Muscle layer of colon (tissue), 2 donors: ENCODE data around the gene H1-8.
"Not testable (repeated sequence)": the region's sequence is repeated elsewhere in the genome, so short reads cannot be mapped to it uniquely, and the experiment has no call there.

ENCODE experiments used
- H3K27ac ChIP-seq: one replicate; pipeline ENCODE4 v1.7.0; 2013; ENCODE audit warnings: low read depth, mild to moderate bottlenecking, low read length, moderate library complexity
- H3K27me3 ChIP-seq, 2 donors: one replicate each; pipeline ENCODE4 v1.7.0; 2013; ENCODE audit warnings: low read length in 2 of 2, mild to moderate bottlenecking in 2 of 2; ENCODE audit not compliant: insufficient read depth in 2 of 2, control insufficient read depth in 1 of 2
- H3K36me3 ChIP-seq: one replicate; pipeline ENCODE4 v1.7.0; 2013; ENCODE audit warnings: mild to moderate bottlenecking, low read length; ENCODE audit not compliant: insufficient read depth
- H3K4me1 ChIP-seq: one replicate; pipeline ENCODE4 v1.7.0; 2013; ENCODE audit warnings: mild to moderate bottlenecking, low read length; ENCODE audit not compliant: insufficient read depth
- H3K4me3 ChIP-seq, 2 donors: one replicate each; pipeline ENCODE4 v1.7.0; 2013; ENCODE audit warnings: low read length in 2 of 2, low read depth in 1 of 2, mild to moderate bottlenecking in 1 of 2, moderate library complexity in 1 of 2
- H3K9ac ChIP-seq: one replicate; pipeline ENCODE4 v1.7.0; 2013; ENCODE audit warnings: low read length
- H3K9me3 ChIP-seq: one replicate; pipeline ENCODE4 v1.7.0; 2013; ENCODE audit warnings: mild to moderate bottlenecking, low read length
- donor health status: abdominal sarcoma.
- donor health status: Adenocarcinoma of cecum.

H1-8 gene

GRCh38 chr3:129543156-129543790 is at the start of gene H1-8:
H1-8 (plus strand) TSS chr3:129543175; CDS start chr3:129543219, 44 bp downstream.
- Histone ChIP-seq H3K27me3 (no peaks in the 10 kb centered on the region), H3K9ac (no peak within 1 kb of the TSS), H3K36me3 (no peaks in the 10 kb centered on the region), H3K4me3 (no peak within 1 kb of the TSS), H3K9me3 (no peaks in the 10 kb centered on the region), H3K27ac (no peak within 1 kb of the TSS), H3K4me1 (no peaks in the 10 kb centered on the region)

GRCh38 chr3:129493206-129493605 is 49.8 kb upstream of the H1-8 start:
- no peaks in the 10 kb centered on the region for H3K9me3 ChIP-seq
- no peak overlapping the region for H3K4me3 ChIP-seq
- no peak overlapping the region for H3K27ac ChIP-seq
- H3K4me1 ChIP-seq: peaks cover 10% of the 10 kb centered on the region
- H3K27me3 ChIP-seq: no peaks in the 10 kb centered on the region
- H3K36me3 ChIP-seq: peaks cover 25% of the 10 kb centered on the region
- no peak overlapping the region for H3K9ac ChIP-seq

- not testable (repeated sequence) for H3K27ac ChIP-seq
These were observed 48.5 kb upstream of the H1-8 start for GRCh38 chr3:129494499-129494898.

GRCh38 chr3:129495006-129495639 is 47.9 kb upstream of the H1-8 start:
- H3K4me3 ChIP-seq, H3K4me1 ChIP-seq, H3K9ac ChIP-seq, H3K27ac ChIP-seq, H3K9me3 ChIP-seq, H3K27me3 ChIP-seq: not testable (repeated sequence)
- H3K36me3 ChIP-seq: peaks cover 25% of the 10 kb centered on the region

More at GRCh38 chr3:129494499-129494898, 48.5 kb upstream of the H1-8 start:
- Histone ChIP-seq H3K36me3 (peaks cover 25% of the 10 kb centered on the region), H3K4me1 (peaks cover 10% of the 10 kb centered on the region)
- not testable (repeated sequence) for H3K27me3 ChIP-seq, H3K9ac ChIP-seq, H3K9me3 ChIP-seq, H3K4me3 ChIP-seq

- not testable (repeated sequence) for H3K9ac ChIP-seq, H3K27ac ChIP-seq
These were observed 45.1 kb upstream of the H1-8 start for GRCh38 chr3:129497876-129498275.

GRCh38 chr3:129498603-129499488 is 44.1 kb upstream of the H1-8 start:
- not testable (repeated sequence) for H3K9ac ChIP-seq, H3K27ac ChIP-seq, H3K4me3 ChIP-seq, H3K27me3 ChIP-seq, H3K9me3 ChIP-seq, H3K4me1 ChIP-seq
- H3K36me3 ChIP-seq: peaks cover 36% of the 10 kb centered on the region

More at GRCh38 chr3:129497876-129498275, 45.1 kb upstream of the H1-8 start:
- H3K4me3 ChIP-seq, H3K9me3 ChIP-seq, H3K27me3 ChIP-seq, H3K4me1 ChIP-seq: not testable (repeated sequence)
- peaks cover 29% of the 10 kb centered on the region for H3K36me3 ChIP-seq

GRCh38 chr3:129499604-129500333 is 43.2 kb upstream of the H1-8 start:
- not testable (repeated sequence) for H3K27ac ChIP-seq, H3K4me3 ChIP-seq, H3K9me3 ChIP-seq, H3K27me3 ChIP-seq, H3K9ac ChIP-seq, H3K4me1 ChIP-seq
- peaks cover 45% of the 10 kb centered on the region for H3K36me3 ChIP-seq

- no peaks in the 10 kb centered on the region for H3K27me3 ChIP-seq
- peaks cover 50% of the 10 kb centered on the region for H3K36me3 ChIP-seq
- H3K4me1 ChIP-seq: no peaks in the 10 kb centered on the region
- H3K9ac ChIP-seq: no peak overlapping the region
- no peak overlapping the region for H3K4me3 ChIP-seq
- H3K27ac ChIP-seq: no peak overlapping the region
- no peaks in the 10 kb centered on the region for H3K9me3 ChIP-seq
These were observed 42.7 kb upstream of the H1-8 start for GRCh38 chr3:129500334-129500658.

- H3K36me3 ChIP-seq: peaks cover 46% of the 10 kb centered on the region
- no peak overlapping the region for H3K27ac ChIP-seq
- no peaks in the 10 kb centered on the region for H3K27me3 ChIP-seq
- H3K9ac ChIP-seq: no peak overlapping the region
- H3K4me1 ChIP-seq: no peaks in the 10 kb centered on the region
- H3K9me3 ChIP-seq: no peaks in the 10 kb centered on the region
- H3K4me3 ChIP-seq: no peak overlapping the region
These were observed 41.3 kb upstream of the H1-8 start for GRCh38 chr3:129501630-129502029.

GRCh38 chr3:129502641-129503408 is 40.1 kb upstream of the H1-8 start:
- Histone ChIP-seq H3K36me3 (peaks cover 53% of the 10 kb centered on the region), H3K4me1 (no peaks in the 10 kb centered on the region), H3K4me3 (no peak overlapping the region), H3K27ac (no peak overlapping the region), H3K27me3 (no peaks in the 10 kb centered on the region), H3K9ac (no peak overlapping the region), H3K9me3 (no peaks in the 10 kb centered on the region)
